ENCODE results near the gene ARHGEF11.
"Not testable (repeated sequence)": the region's sequence is repeated elsewhere in the genome, so short reads cannot be mapped to it uniquely, and the experiment has no call there.

Gene ARHGEF11

GRCh38 chr1:156931211-156931952 lies 114.2 kb downstream of the ARHGEF11 start:
- peak in 2 of 51 donors; percentile 9 to 12 for DNase-seq

GRCh38 chr1:156930483-156930882 lies 115.1 kb downstream of the ARHGEF11 start:
- DNase-seq: no peak

GRCh38 chr1:156929596-156930238 lies 115.8 kb downstream of the ARHGEF11 start:
- no peak for DNase-seq

- no peak for DNase-seq
Measured at GRCh38 chr1:156928043-156928602, 117.4 kb downstream of the ARHGEF11 start.

GRCh38 chr1:156927215-156928042 lies 118.1 kb downstream of the ARHGEF11 start:
- DNase-seq: peak in 10 of 51 donors; percentile 6 to 29 (median 17)

GRCh38 chr1:156926695-156927094 lies 118.8 kb downstream of the ARHGEF11 start:
- not testable (repeated sequence) for DNase-seq

- DNase-seq: peak in 4 of 51 donors; percentile 7 to 14 (median 12)
Measured at GRCh38 chr1:156926175-156926574, 119.4 kb downstream of the ARHGEF11 start.

GRCh38 chr1:156925154-156926010 lies 120.2 kb downstream of the ARHGEF11 start:
- DNase-seq: no peak

- no peak for DNase-seq
Measured at GRCh38 chr1:156924478-156925153, 120.9 kb downstream of the ARHGEF11 start.

- no peak for DNase-seq
Measured at GRCh38 chr1:156923670-156924477, 121.7 kb downstream of the ARHGEF11 start.

GRCh38 chr1:156922986-156923669 lies 122.4 kb downstream of the ARHGEF11 start:
- DNase-seq: no peak

GRCh38 chr1:156921053-156921529 lies 124.5 kb downstream of the ARHGEF11 start:
- DNase-seq: no peak

- DNase-seq: peak in 31 of 51 donors; percentile 4 to 70 (median 32)
Measured at GRCh38 chr1:156920233-156921052, 125.1 kb downstream of the ARHGEF11 start, which contains the start of gene LRRC71. Gene LRRC71, plus strand, starts transcription at chr1:156920632. Its CDS starts 172 bp downstream, at chr1:156920804.

- no peak for DNase-seq
Measured at GRCh38 chr1:156914440-156914856, 131.1 kb downstream of the ARHGEF11 start.

GRCh38 chr1:156913809-156914387 lies 131.6 kb downstream of the ARHGEF11 start:
- no peak for DNase-seq

GRCh38 chr1:156912861-156913808 lies 132.4 kb downstream of the ARHGEF11 start:
- peak in 4 of 51 donors; percentile 7 to 54 (median 16) for DNase-seq
